HG03521 (cell line): Measurements from ENCODE around the gene UBE2C.
"Not testable (repeated sequence)": the region's sequence is repeated elsewhere in the genome, so short reads cannot be mapped to it uniquely, and the experiment has no call there.

ENCODE experiments used
- ATAC-seq: cut with Tn5 transposase; IDR thresholded peaks from one replicate; pipeline ENCODE4 v1.9.1; 2021; ENCODE audit warnings: mild to moderate bottlenecking, moderate library complexity; ENCODE audit not compliant: unreplicated experiment

The UBE2C gene

GRCh38 chr20:45812157-45813005 is at the start of gene UBE2C:
TSS of gene UBE2C (plus strand) at chr20:45812644. CDS start at chr20:45812696, 52 bp downstream.
- ATAC-seq, result peak; percentile 96

DNA sequence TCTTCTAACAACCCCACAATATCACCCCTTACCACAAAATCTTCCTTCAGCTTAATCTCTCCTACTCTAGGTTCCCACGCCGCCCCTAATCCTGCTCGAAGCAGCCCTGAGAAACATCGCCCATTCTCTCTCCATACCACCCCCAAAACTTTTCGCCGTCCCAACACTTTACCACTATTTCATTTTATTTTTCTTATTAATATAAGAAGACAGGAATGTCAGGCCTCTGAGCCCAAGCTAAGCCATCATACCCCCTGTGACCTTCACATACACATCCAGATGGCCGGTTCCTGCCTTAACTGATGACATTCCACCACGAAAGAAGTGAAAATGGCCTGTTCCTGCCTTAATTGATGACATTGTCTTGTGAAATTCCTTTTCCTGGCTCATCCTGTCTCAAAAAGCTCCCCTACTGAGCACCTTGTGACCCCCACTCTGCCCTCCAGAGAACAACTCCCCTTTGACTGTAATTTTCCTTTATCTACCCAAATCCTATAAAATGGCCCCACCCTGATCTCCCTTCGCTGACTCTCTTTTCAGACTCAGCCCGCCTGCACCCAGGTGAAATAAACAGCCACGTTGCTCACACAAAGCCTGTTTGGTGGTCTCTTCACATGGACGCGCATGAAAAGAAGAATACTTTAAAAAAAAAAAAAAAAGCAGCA is 47.7 kb upstream of the UBE2C start:
- not testable (repeated sequence) for ATAC-seq

DNA sequence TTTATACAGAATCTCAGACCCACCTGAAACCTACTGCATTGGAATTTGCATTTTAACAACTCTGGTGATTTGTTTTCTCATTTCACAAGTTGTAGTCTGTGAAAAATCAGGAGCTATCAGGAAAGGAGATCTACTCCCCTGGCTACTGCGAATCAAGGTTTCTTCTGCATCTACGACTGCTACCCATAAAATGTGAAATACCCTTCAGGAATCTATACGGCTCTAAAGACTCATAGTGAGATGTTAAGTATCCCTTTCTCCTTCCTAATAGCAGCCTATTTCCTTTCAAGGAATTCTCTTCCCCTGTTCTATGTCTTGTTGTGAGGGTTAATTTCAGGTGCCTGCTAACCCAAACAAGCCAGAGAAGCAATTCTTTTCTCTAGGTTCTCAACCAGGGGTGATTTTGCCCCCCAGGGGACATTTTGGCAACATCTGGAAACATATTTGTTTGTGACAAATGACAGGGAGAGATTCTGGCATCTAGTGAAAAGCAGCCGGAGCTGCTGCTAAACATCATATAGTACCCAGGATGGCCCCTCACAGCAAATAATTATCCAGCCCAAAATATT is 47.1 kb upstream of the UBE2C start:
- ATAC-seq, result no peak

DNA sequence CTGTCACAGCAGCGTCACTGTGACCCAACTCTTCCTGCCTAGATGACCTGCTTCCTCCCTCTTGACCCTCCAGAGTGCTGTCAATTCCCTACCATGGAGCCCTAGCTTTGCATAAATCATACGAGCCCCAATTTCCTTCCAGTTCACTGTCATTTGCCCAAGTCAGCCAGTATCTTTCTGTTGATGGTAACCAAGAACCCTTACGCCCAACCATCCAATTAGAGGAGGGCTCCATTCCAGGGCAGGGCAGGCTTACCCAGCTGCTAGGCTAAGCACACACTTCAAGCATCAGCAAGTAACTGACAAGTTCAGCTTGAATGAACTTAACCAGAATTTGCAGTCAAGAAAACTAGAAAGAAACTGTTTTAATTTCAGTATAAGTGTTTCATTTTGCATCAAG is 46.5 kb upstream of the UBE2C start:
- no peak for ATAC-seq

DNA sequence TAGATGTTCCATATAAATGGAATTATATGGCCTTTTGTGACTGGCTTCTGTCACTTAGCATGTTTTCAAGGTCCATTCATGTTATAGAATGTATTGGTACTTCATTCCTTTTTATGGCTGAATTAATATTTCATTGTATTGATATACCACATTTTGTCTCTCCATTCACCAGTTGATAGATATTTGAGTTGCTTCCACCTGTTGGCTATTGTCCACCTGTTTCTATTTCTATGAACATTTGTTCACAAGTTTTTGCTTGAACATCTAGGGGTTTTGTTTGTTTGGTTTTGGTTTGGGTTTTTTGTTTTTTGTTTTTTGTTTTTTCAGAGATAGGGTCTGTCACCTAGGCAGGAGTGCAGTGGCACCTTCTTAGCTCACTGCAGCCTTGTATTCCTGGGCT is 44.0 kb upstream of the UBE2C start:
- no peak for ATAC-seq

- no peak for ATAC-seq
Measured at GRCh38 chr20:45771182-45771759, 41.2 kb upstream of the UBE2C start.

DNA sequence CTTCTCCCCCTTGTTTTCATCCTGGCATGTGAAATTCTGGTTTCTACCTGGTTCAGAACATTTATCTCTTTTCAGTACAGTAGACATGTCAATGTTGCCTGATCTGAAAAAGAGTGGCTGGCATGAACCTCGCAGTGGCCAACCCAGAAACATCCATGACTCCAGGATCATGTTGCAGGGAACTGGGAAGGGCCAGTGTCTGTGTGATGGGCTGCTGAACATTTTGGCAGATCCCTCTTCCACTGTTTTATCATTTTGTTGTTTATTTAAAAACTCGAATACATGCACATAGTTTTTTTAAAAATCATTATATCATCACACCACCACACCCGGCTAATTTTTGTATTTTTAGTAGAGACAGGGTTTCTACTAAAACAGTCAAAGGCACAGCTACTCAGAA is 39.8 kb upstream of the UBE2C start:
- ATAC-seq, result no peak

- no peak for ATAC-seq
Measured at GRCh38 chr20:45774945-45775344, 37.5 kb upstream of the UBE2C start.

DNA sequence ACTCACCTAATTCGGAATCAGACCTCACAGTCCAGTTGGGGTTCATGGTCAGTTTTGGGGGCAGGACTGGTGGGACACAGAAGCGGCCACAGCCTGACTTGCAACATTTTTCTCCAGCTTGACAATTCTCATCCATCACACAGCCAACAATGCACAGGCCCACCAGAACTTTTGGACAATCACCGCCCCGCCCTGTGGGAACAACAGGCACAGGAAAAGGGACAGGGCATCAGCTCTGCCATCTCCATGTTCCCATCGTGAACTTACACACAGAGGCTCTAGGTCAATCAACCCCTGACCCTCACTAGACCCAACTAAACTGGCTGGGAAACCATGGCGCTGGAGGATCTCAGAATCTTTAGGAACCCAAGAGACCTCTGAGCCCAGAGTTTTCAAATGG is 37.0 kb upstream of the UBE2C start:
- no peak for ATAC-seq

DNA sequence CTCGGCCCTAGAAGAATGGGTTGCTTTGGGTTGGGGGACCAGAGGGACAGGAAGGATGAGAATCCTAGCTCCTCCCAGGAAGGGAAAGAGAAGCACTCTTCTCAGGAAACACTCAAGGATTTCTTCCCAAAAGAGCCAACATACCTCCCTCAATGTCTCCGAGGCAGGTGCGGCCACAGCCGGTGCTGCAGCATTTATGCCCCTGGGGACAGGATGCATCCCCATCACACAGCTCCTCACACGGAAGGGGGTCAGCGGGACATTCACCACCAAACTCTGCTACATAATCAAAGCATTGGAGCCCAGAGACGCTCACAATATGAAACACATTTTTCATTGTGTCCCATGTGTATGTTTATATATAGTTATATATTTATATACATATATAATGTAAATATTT is 35.5 kb upstream of the UBE2C start:
- ATAC-seq, result no peak

GRCh38 chr20:45779011-45779915 is 33.2 kb upstream of the UBE2C start:
- ATAC-seq, result no peak

DNA sequence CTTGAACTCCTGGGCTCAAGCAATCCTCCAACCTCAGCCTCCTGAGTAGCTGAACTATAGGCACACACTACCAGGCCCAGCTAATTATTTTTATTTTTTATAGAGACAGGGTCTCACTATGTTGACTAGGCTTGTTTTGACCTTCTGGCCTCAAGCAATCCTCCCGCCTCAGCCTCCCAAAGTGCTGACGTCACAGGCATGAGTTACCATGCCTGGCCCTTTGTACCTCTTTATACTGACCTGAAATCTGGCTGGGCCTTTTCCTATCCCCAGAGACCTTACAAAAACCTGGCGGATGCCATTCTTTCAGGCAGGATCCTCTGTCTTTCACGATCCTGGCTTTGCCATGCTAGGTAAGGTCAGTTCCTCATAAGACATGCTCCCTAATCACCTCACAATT is 32.3 kb upstream of the UBE2C start:
- no peak for ATAC-seq

GRCh38 chr20:45781391-45781931 is 31.0 kb upstream of the UBE2C start:
- ATAC-seq, result no peak

GRCh38 chr20:45782890-45783289 is 29.6 kb upstream of the UBE2C start:
- ATAC-seq, result no peak

GRCh38 chr20:45783656-45784294 is 28.7 kb upstream of the UBE2C start:
- ATAC-seq, result no peak

- ATAC-seq, result no peak
Measured at GRCh38 chr20:45788351-45788750, 24.1 kb upstream of the UBE2C start.

DNA sequence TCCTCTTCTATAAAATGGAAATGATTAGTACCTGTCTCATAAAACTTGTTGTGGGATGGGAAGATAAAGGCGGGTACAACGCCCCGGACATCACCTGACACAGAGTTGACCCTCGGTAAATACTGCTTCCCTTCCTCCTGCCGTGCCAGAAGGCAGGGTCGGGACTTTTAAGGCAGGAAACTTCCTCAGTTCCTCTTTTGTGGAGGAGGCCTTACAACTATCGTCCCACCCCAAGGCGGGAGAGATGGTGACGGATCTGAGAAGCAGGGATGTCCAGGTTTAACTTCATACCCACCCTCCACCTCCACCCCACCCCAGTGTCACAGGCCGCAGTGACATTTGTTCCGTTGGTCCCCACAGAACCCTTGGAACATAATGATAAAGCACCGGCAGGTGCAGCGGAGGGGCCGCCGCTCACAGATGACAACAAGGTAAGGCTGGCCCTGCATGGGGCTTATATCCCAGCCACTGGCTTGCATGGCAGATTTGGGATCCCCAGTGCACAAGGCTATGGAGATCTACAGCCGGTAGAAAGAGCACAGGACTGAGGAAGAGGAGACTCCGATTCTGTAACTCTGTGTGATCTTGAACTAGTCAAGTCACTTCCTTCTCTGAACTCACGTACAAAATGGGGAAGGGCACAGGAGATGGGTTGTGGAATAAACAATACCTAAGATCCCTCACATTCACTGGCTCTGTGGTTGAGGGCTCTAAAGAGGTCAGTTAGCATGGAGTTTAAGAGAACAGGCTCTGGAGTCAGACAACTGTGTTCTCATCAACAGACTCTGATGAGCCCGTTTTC is 19.9 kb upstream of the UBE2C start:
- ATAC-seq, result no peak

GRCh38 chr20:45796337-45797065 is 15.9 kb upstream of the UBE2C start:
- no peak for ATAC-seq
